Measurements from ENCODE around the gene RPIA.
"Not testable (repeated sequence)": the region's sequence is repeated elsewhere in the genome, so short reads cannot be mapped to it uniquely, and the experiment has no call there.

Gene RPIA

DNA sequence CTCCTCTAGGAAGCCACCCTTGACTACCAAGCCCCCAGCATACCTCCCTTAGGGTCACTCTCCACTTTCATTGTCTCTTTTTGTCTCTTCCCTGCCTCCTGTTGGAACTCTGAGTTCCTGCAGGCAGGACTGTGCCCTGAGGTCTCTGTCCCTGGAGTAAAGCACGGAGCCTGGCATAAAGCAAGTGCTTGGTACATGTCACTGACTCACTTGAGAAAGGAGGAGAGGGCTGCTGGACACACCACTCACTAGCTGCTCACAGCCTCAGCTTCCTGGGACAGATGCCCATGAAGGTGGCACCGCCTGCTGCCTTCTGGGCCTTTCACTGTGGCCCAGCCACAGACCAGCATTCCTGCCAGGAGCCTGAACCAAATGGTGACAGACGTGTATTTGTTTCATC, 64.4 kb downstream of the RPIA start:
- TF ChIP-seq ZFX (IDR thresholded peaks at IDR 0.05; ENCODE audit: borderline replicate concordance) (no peak), CTCF (IDR thresholded peaks at IDR 0.05) (no peak)
- no peak overlapping the region for H3K27ac ChIP-seq

DNA sequence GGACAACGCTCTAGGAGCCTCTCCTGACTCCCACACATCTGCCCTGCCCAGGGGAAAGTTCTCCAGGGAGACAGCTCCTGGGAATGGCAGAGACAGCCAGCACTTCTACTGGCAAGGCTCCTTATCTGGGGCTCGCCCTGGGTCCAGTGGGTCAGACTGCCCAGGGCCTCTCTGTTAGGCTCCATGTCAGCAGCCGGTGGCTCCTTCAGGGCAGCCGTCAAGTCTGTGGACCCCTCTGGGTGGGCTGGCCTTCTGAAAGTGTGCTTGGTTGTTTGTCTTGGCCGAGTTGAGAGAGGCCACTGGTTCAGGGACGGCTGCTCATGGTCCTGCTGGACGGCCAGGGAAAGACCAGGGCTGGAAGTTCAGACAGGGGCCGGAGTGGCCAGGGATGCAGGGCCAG, 65.6 kb downstream of the RPIA start:
- TF ChIP-seq CTCF (IDR thresholded peaks at IDR 0.05): no peak
- no peak for TF ChIP-seq ZFX (IDR thresholded peaks at IDR 0.05; ENCODE audit: borderline replicate concordance)
- no peak overlapping the region for H3K27ac ChIP-seq

DNA sequence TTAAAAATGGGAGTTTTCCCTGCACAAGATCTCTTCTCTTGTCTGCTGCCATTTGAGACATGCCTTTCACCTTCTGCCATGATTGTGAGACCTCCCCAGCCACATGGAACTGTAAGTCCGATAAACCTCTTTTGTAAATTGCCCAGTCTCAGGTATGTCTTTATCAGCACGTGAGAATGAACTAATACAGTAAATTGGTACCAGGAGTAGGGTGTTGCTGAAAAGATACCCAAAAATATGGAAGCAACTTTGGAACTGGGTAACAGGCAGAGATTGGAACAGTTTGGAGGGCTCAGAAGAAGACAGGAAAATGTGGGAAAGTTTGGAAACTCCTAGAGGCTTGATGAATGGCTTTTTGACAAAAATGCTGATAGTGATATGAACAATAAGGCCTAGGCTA, 67.2 kb downstream of the RPIA start:
- H3K27ac ChIP-seq: not testable (repeated sequence)

DNA sequence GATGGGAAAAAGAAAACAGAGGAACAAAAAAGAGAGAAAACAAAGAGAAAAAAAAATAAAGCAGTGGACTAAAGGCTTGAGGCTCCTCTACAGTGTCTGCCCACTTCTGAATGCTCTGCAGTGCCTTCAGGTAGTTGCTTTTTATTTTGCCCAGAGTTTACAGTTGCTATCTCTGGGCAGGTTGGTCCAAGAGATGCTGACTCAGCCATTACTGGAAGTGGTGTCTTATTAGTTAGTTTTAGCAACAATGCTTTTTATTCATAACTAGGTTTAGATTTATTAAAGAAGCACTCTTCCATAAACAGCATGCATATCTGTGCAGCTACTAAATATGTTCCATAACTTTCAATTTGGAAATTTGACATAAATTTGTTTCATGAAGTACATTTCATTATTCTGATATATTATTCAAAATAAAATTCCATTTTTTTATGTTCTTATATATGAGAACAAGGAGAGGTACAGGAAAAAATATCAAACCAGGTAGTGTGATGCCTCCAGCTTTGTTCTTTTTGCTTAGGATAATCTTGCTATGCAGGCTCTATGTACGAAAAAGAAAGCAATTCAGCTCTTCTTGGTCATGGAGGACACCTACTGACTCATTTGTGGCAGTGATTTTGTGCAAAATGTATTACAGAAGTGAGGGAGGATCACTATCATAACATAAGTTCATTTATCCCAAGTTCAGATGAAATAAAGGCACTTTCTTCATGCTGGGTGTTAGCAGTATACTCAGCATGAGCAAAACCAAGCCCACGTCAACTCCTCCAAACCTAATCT, 69.5 kb downstream of the RPIA start:
- TF ChIP-seq ZFX (IDR thresholded peaks at IDR 0.05; ENCODE audit: borderline replicate concordance) (no peak), CTCF (IDR thresholded peaks at IDR 0.05) (no peak)
- no peak overlapping the region for H3K27ac ChIP-seq

DNA sequence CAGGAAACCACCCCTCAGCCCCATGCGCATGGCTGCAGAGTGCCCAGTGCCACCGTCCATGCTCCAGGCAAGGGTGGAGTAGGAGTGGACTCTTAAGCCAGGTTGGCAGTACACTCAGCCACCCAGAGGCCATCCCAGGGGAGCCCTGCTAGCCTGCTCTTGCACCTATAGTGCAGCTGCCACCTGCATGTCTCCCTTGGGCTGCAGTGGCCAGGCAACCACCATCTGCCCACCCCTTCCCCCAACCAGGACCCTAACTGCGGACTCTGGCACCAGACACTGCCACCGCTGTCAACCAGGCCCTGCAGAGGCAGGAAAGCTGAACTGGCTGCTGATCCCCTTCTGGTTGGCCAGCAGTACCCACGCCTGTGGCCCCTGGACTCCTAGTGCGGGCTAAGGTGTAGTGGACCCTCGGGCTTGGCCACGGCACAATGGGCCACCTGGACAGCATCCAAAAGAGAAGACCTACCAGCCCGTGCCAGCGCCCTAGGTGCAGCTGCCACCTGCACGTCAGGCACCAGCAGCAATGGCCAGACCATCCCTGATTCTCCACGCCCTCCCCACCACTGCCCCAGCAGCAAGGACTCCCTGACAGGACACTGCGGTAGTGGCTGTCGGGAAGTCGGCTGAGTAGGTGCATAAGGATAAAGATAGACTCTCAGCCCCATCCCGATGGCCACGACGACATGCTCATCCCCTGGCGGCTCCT, 72.8 kb downstream of the RPIA start:
- no peak overlapping the region for H3K27ac ChIP-seq
- no peak for TF ChIP-seq ZFX (IDR thresholded peaks at IDR 0.05; ENCODE audit: borderline replicate concordance)
- no peak for TF ChIP-seq CTCF (IDR thresholded peaks at IDR 0.05)

DNA sequence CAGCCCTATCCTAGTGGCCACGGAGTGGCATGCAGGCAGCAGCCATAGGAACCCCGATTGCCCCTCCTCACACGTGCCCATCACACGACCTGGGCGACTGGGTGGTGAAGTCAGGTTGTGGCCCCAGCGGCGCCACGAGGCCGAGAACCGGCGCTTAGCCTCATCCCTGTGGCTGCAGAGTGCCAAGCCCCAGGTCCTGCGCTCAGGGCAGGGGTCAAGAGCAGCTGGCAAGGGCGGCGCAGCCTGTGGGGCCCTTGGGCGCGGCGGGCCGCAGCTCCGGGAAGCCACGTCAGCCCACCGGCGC, 73.3 kb downstream of the RPIA start:
- no peak overlapping the region for H3K27ac ChIP-seq
- TF ChIP-seq ZFX (IDR thresholded peaks at IDR 0.05; ENCODE audit: borderline replicate concordance) (no peak), CTCF (IDR thresholded peaks at IDR 0.05) (no peak)

GRCh38 chr2:88765154-88765888, 73.8 kb downstream of the RPIA start:
- peak overlapping the region; percentile 37; the same call in 1 of the 2 replicates for H3K27ac ChIP-seq
- TF ChIP-seq ZFX (IDR thresholded peaks at IDR 0.05; ENCODE audit: borderline replicate concordance) (no peak), CTCF (IDR thresholded peaks at IDR 0.05) (no peak)

- peak overlapping the region; percentile 37; the same call in 1 of the 2 replicates for H3K27ac ChIP-seq
These were observed 74.5 kb downstream of the RPIA start for GRCh38 chr2:88765889-88766481.

All from 22Rv1 (cell line).